Cardiac fibroblast (primary cell): ENCODE results near the gene UCP1.
A peak's percentile ranks its signal among the peaks of the same experiment; 100 is the strongest.

Experiments used
- DNase-seq, 2 donors: peaks; one replicate each; pipeline versions ENCODE4 v3.0.0 to v3.0.0-alpha.2; 2010; ENCODE audit warnings: low read depth in 2 of 2
- H3K4me3 ChIP-seq, 2 donors: replicated peaks in 1 of 2; 1 replicate in 1 of 2; 2 replicates in 1 of 2; pipeline ENCODE4 v1.5.1; 2011; ENCODE audit warnings: low read depth in 2 of 2, low read length in 2 of 2, mild to moderate bottlenecking in 2 of 2, moderate library complexity in 1 of 2
- CTCF ChIP-seq: IDR thresholded peaks from one replicate; pipeline ENCODE4 v1.5.1; 2011; ENCODE audit warnings: low read depth, mild to moderate bottlenecking, low read length, inconsistent platforms

Gene UCP1

DNA sequence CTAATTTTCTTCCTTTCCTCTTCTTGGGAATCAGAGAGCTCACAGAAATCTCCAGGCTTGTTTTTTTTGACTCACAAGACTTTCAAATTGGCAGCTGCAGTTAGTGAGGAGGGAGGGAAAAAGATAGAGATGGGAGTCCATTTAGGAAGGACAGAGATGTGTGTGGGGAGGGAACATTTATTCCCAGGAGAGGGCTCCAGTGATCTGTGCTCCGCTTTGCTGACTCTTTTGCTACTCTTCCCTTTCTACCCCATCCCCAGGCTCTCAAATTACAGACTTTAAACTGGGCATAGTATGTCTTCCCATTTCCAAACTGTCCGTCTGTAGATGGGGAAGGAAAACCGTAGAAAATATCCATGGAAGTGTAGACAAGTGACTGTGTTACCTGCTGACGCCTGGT is 39.1 kb upstream of the UCP1 start:
- TF ChIP-seq CTCF, result no peak
- DNase-seq, result no peak
- H3K4me3 ChIP-seq, result no peak overlapping the region

- no peak for TF ChIP-seq CTCF
- DNase-seq, result no peak
- H3K4me3 ChIP-seq, result no peak overlapping the region
Observed at GRCh38 chr4:140604544-140604943, 35.8 kb upstream of the UCP1 start.

DNA sequence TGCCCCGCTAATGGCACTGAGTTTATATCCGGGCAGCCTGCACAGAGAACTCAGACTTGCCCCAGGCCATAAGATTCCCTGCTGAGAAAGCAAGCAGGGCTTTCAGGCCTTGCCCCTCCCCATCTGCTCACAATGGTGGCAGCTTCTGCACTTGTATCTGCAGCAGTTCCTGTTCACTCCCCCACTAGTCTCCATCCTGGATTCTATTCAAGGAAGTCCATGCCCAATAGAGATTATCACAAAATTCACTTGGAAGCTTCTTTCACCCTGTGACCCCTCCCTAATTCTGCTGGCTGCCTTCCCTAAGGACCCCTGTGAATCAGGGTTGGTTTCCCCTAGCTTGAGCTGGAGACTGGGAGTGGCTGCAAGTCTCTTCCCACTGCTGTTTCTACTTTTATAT is 34.5 kb upstream of the UCP1 start:
- H3K4me3 ChIP-seq, result no peak overlapping the region
- no peak for DNase-seq
- TF ChIP-seq CTCF, result no peak

GRCh38 chr4:140602714-140603113 is 34.0 kb upstream of the UCP1 start:
- H3K4me3 ChIP-seq, result no peak overlapping the region
- no peak for TF ChIP-seq CTCF
- DNase-seq, result no peak

DNA sequence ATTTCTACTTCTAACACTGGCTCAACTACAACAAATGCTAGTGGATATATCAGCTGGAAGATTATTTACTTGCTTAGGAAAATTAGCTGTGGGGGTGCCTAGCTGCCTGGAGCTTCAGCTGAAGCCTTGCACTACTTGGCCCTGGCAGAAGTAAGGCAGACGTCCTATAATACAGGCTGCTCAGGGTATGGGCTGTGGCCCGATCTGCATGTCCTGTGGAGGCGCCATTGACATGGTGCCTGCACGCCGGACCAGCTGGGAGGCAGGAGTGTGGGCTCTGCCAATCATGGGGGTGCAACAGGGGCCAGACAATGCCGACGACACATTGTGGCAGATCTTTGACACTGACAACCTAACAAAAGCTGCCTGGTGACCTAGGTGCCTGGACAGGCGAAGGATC is 31.6 kb upstream of the UCP1 start:
- DNase-seq, result no peak
- H3K4me3 ChIP-seq, result no peak overlapping the region
- TF ChIP-seq CTCF, result no peak

DNA sequence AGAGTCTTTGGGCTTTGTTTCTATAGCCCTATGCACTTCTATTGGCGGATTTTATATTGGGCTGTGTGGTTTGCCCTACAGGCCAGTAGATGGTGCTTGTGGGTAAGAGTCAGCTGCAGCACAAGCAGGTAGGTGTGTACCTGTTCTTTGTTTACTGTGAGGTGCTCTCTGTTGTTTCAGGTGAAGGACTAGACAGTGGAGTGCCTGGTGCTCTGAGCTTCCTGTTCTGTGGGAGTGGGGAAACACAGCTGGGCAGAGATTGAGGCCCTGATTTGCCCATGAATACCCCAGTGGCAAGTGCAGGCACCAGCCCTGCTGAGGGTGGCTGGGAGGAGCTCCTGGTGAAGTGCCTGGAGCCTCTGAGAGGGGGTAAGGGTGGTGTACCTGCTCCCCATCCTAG is 26.3 kb upstream of the UCP1 start:
- peak; percentile 27 to 31 for DNase-seq
- H3K4me3 ChIP-seq, result no peak overlapping the region

More for the DNA sequence above, 26.3 kb upstream of the UCP1 start:
- TF ChIP-seq CTCF, result peak; percentile 49
